Esophagus squamous epithelium (tissue), 4 donors: ENCODE measurements around the gene CMYA5. TPM values are rescaled to one million over a fixed set of nuclear protein-coding genes. Genes with fewer than 3 reads are reported as not detected.

Experiments used
- small RNA-seq, 4 donors: library from RNA; depleted of rRNA; stranded (forward); fragments of <200 nt; gene quantifications; one replicate each; pipeline ENCODE3, GENCODE V24; 2016
- total RNA-seq, 4 donors: library from RNA; depleted of rRNA; stranded (reverse); fragments of >200 nt; gene quantifications; one replicate each; pipeline ENCODE4 v1.1.0, GENCODE V29; 2016

Gene CMYA5
- total RNA-seq, 4 donors from 2014 or later, result 0.11 to 3.6 (median 0.81) TPM

Small RNA genes within 50 kb of the gene (small RNA-seq; reads per million reads assigned to genes)
- 0 reads per million in 4 donors for gene AC008496.1

Other genes with a start within 250 kb of the CMYA5 start
- 10 to 100 TPM in 1 of 4 donors, 1 to 10 TPM in 3; 4.9 to 10.6 (median 8.2) TPM for gene HOMER1, start 175.7 kb upstream of the CMYA5 start, total RNA-seq
- gene TENT2, start 77.4 kb upstream of the CMYA5 start, total RNA-seq, result 10 to 100 TPM; 31.5 to 56.1 (median 47.1) TPM